GM18907 (cell line): Measurements from ENCODE around the gene SNTN.

ENCODE experiments used
- ATAC-seq: cut with Tn5 transposase; IDR thresholded peaks from one replicate; pipeline ENCODE4 v1.9.1; 2021; ENCODE audit warnings: mild to moderate bottlenecking, moderate library complexity; ENCODE audit not compliant: unreplicated experiment

Gene SNTN

DNA sequence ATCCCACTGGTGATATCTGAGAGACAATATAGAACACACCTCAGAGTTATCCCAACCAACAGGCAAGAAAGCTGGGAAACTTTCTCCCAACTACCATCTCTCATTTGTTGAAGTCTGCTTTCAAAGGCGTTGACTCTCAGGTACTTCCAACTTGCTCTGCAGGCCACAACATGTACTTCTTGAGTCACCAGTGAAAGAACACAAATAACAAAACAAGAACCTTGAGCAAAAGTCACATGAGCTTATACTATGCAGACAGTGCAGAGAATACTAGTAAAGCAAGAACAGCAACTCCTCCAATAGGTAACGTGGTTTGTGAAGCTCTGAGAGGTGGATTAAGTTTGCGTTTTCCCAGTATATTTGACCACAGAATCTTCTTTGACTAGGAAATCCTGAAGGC, 20.6 kb downstream of the SNTN start:
- no peak for ATAC-seq

- no peak for ATAC-seq
Observed at GRCh38 chr3:63674586-63674985, 22.1 kb downstream of the SNTN start.

GRCh38 chr3:63679186-63679585, 26.7 kb downstream of the SNTN start:
- ATAC-seq: no peak

DNA sequence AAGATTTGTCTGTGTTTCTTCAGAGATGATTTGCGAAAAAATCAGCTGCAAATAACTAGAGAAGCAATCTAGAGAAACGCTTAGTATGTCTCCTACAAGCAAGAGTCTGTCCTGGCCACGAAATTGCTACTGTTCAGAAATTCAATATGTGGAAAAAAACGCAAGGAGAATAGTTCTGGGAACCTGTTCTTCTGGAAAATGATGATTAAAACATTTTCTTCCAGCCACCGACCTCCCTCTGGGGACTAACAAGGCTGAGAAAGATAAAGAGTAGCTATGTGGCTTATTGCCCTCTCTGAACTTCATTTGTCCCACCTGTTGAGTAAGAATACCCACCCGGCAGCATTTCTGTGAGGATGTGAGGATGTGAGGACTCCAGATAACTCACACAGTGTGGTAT, 31.6 kb downstream of the SNTN start:
- no peak for ATAC-seq

- no peak for ATAC-seq
Observed at GRCh38 chr3:63685340-63685739, 32.9 kb downstream of the SNTN start.

DNA sequence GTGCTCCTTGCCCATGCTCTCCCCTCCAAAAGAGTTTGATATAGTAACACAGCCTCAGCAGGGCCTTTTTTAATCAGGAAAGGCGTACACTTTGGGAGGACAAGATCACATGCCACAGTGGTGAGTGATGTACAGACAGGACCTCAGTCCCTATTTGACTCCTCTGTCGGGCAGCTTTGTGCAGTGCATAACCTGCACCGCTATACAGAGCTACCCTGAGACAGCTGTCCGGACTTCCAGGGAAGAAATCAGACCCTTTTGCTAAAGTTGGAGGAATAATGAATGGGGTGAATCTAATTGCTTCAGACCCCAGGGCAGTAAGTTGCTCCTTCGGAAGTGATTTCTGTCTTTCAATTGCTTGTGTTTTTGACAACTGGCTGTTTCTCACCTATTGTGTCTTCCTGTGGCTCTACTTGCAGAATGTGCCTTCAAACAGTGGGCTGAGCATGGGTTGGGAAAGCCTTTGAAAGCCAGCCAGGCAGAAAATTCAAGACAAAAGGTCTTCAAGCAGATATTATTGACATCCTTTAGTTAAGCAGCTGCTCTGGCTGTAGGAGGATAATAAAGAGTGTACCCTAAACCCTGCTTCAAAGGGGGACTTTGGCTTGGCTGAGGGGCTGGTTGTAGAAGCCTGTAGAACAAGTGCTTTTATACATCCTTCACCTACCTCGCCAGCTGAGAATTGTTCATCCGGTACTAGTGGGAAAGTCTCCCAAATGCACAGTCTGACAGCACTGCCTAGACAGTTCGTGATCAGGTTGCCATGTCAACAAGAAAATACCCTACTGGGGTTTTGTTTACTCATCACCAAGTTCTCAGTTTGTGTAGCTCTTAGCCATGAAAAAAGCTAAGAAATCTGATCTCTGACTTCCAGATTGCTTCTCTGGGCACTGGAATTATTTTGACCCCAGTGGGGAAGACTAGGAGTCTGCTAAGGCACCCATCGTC, 35.1 kb downstream of the SNTN start:
- ATAC-seq: no peak

DNA sequence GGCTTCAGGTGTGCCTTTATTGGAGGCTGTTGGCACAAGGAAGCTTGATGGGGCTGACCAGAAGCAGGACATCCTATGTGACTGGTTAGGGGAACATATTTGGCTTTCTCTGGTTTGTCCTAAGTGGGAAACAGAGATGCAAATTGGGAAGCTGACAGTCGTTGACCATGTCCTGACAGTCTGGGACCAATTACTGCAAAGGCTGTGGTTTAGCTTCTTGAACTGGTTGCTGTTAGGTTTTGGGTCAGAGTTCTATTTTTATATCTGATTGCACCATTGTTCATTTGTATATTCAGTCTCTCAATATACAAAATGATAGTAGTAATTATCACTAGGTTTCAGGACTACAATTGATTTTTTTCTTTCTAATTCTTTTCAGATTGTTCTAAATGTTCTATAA, 36.8 kb downstream of the SNTN start:
- no peak for ATAC-seq

DNA sequence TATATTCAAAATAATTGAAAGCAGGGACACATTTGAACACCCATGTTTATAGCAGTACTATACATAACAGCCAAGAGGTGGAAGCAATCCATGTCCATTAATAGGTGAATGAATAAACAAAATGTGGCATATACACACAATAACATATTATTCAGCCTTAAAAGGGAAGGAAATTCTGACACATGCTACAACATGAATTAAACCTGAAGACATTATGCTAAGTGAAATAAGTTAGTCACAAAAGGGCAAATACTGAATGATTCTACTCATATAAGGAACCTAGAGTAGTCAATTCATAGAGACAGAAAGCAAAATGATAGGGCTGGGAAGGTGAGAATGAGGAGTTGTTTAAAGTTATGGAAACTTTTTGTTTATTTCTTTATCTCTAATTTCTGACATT, 40.9 kb downstream of the SNTN start:
- ATAC-seq: no peak

DNA sequence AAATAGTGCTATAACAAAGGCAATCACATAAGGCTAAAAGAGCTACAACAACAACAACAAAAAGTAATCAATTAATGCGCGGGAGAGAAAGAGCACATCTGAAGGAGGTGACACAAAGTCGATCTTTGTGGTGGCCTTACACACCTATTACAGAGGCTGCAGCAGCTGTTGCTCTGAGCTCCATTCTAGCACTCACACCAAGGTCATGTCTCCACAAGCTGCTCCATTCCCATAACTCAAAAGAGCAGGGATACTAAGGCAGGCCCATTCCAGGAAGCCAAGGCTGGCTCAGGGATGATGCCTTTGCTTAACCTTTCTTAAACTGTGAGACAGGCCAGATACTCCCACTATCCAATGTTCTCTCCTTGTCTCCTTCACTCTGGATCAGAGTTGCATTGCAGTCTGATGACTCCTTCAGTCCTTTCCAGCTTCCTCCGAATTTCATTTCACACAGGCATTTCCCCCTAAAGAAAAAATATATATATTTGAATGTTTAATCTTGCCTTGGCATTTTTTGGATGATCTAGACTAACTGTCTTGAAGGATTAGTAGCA, 52.7 kb downstream of the SNTN start:
- ATAC-seq: no peak

- ATAC-seq: no peak
Observed at GRCh38 chr3:63706321-63707085, 54.0 kb downstream of the SNTN start.

- no peak for ATAC-seq
Observed at GRCh38 chr3:63707731-63708130, 55.3 kb downstream of the SNTN start.

GRCh38 chr3:63709576-63709975, 57.1 kb downstream of the SNTN start:
- no peak for ATAC-seq
